Suprapubic skin (tissue), 4 donors: ENCODE results near the gene HMG20B. TPM values are rescaled to one million over a fixed set of nuclear protein-coding genes. Genes with fewer than 3 reads are reported as not detected.
A peak's percentile ranks its signal among the peaks of the same experiment; 100 is the strongest.
"Not testable (repeated sequence)": the region's sequence is repeated elsewhere in the genome, so short reads cannot be mapped to it uniquely, and the experiment has no call there.

ENCODE experiments used
- DNase-seq, 2 donors: peaks; one replicate each; pipeline ENCODE4 v3.0.0-alpha.2; 2019; ENCODE audit warnings: low spot score in 2 of 2
- H3K27ac ChIP-seq: fragments of 200-600 bp; sonication (generic); one replicate; pipeline ENCODE4 v1.5.1; 2019
- H3K27me3 ChIP-seq: fragments of 200-600 bp; sonication (generic); one replicate; pipeline ENCODE4 v1.5.1; 2019
- H3K36me3 ChIP-seq: fragments of 200-600 bp; sonication (generic); one replicate; pipeline ENCODE4 v1.5.1; 2019
- H3K4me1 ChIP-seq: fragments of 200-600 bp; sonication (generic); one replicate; pipeline ENCODE4 v1.5.1; 2019
- H3K4me3 ChIP-seq: fragments of 200-600 bp; sonication (generic); one replicate; pipeline ENCODE4 v1.5.1; 2019; ENCODE audit warnings: mild to moderate bottlenecking
- H3K9me3 ChIP-seq: fragments of 200-600 bp; sonication (generic); one replicate; pipeline ENCODE4 v1.5.1; 2019
- CTCF ChIP-seq, 2 donors: fragments of 200-600 bp in 1 of 2; fragments of 450-650 bp in 1 of 2; sonication (generic) in 1 of 2; IDR thresholded peaks; one replicate each; pipeline ENCODE4 v1.5.1; 2016 to 2019; ENCODE audit warnings: antibody characterized with exemption in 2 of 2, mild to moderate bottlenecking in 1 of 2, moderate library complexity in 1 of 2
- EP300 ChIP-seq: sonication (generic); formaldehyde crosslinking; IDR thresholded peaks from one replicate; pipeline ENCODE4 v1.6.1; 2017; ENCODE audit warnings: antibody characterized with exemption
- POLR2A ChIP-seq, 2 donors: fragments of 450-650 bp; IDR thresholded peaks; one replicate each; pipeline ENCODE4 v1.6.1; 2017; ENCODE audit warnings: antibody characterized with exemption in 2 of 2, mild to moderate bottlenecking in 2 of 2, moderate library complexity in 2 of 2
- POLR2AphosphoS5 ChIP-seq, 3 donors: sonication (generic); formaldehyde crosslinking; IDR thresholded peaks; one replicate each; pipeline ENCODE4 v1.6.1; 2017; ENCODE audit warnings: antibody characterized with exemption in 3 of 3
- WGBS: methylation state at CpG from one replicate; pipeline ENCODE4 v1.1.5; 2018; 5-methylcytosine and 5-hydroxymethylcytosine counted together
- total RNA-seq, 4 donors: library from RNA; depleted of rRNA; stranded (reverse); fragments of >200 nt; gene quantifications; one replicate each; pipeline ENCODE4 v1.1.0, GENCODE V29; 2016

HMG20B gene
- total RNA-seq, 4 donors from 2014 or later: 87.9 to 135 (median 118) TPM

GRCh38 chr19:3526507-3527237 lies 46.1 kb upstream of the HMG20B start:
- Histone ChIP-seq H3K4me1 (no peaks in the 10 kb centered on the region), H3K36me3 (peaks cover 76% of the 10 kb centered on the region), H3K4me3 (no peak overlapping the region), H3K27ac (no peak overlapping the region), H3K9me3 (no peaks in the 10 kb centered on the region), H3K27me3 (no peaks in the 10 kb centered on the region)
- TF ChIP-seq CTCF (IDR thresholded peaks at IDR 0.05) (no peak), EP300 (no peak), POLR2A (IDR thresholded peaks at IDR 0.05) (no peak), POLR2AphosphoS5 (IDR thresholded peaks at IDR 0.05) (no peak)
- peak in 1 of 2 donors; percentile 50 for DNase-seq
- 76% methylated on average over 5 of the region's 28 CpGs for WGBS

- 96% methylated on average over 6 of the region's 21 CpGs for WGBS
- no peak overlapping the region for H3K4me3 ChIP-seq
- no peaks in the 10 kb centered on the region for H3K9me3 ChIP-seq
- DNase-seq: no peak
- TF ChIP-seq POLR2AphosphoS5 (IDR thresholded peaks at IDR 0.05) (no peak), EP300 (no peak), POLR2A (IDR thresholded peaks at IDR 0.05) (no peak), CTCF (IDR thresholded peaks at IDR 0.05) (no peak)
- H3K4me1 ChIP-seq: no peaks in the 10 kb centered on the region
- peaks cover 79% of the 10 kb centered on the region for H3K36me3 ChIP-seq
- no peak overlapping the region for H3K27ac ChIP-seq
- H3K27me3 ChIP-seq: no peaks in the 10 kb centered on the region
Observed at GRCh38 chr19:3527238-3527910, 45.4 kb upstream of the HMG20B start.

GRCh38 chr19:3528080-3528479 lies 44.7 kb upstream of the HMG20B start:
- no peak for DNase-seq
- Histone ChIP-seq H3K27ac (no peak overlapping the region), H3K27me3 (no peaks in the 10 kb centered on the region), H3K4me1 (no peaks in the 10 kb centered on the region), H3K9me3 (no peaks in the 10 kb centered on the region), H3K36me3 (peaks cover 79% of the 10 kb centered on the region), H3K4me3 (no peak overlapping the region)
- 100% methylated on average over 4 of the region's 14 CpGs for WGBS
- TF ChIP-seq POLR2AphosphoS5 (IDR thresholded peaks at IDR 0.05) (no peak), EP300 (no peak), POLR2A (IDR thresholded peaks at IDR 0.05) (no peak), CTCF (IDR thresholded peaks at IDR 0.05) (no peak)

- no peak for DNase-seq
- 90% methylated on average over 20 of the region's 20 CpGs for WGBS
- no peak overlapping the region for H3K27ac ChIP-seq
- H3K27me3 ChIP-seq: no peaks in the 10 kb centered on the region
- H3K4me1 ChIP-seq: no peaks in the 10 kb centered on the region
- peaks cover 79% of the 10 kb centered on the region for H3K36me3 ChIP-seq
- TF ChIP-seq EP300: no peak
- TF ChIP-seq CTCF (IDR thresholded peaks at IDR 0.05): no peak
- no peak for TF ChIP-seq POLR2A (IDR thresholded peaks at IDR 0.05)
- TF ChIP-seq POLR2AphosphoS5 (IDR thresholded peaks at IDR 0.05): no peak
- no peaks in the 10 kb centered on the region for H3K9me3 ChIP-seq
- no peak overlapping the region for H3K4me3 ChIP-seq
Observed at GRCh38 chr19:3528539-3529211, 44.1 kb upstream of the HMG20B start.

GRCh38 chr19:3529299-3529698 lies 43.4 kb upstream of the HMG20B start:
- DNase-seq, H3K27ac ChIP-seq, H3K9me3 ChIP-seq, H3K4me3 ChIP-seq, H3K4me1 ChIP-seq, H3K27me3 ChIP-seq: not testable (repeated sequence)
- peaks cover 79% of the 10 kb centered on the region for H3K36me3 ChIP-seq
- WGBS: 90% methylated on average over 7 of the region's 7 CpGs
